HepG2 (cell line): Measurements from ENCODE around the gene MILR1. TPM values are rescaled to one million over a fixed set of nuclear protein-coding genes. Genes with fewer than 3 reads are reported as not detected.

Source experiments
- DNMT3B ChIP-seq: conservative IDR thresholded peaks from 2 replicates; pipeline ENCODE4 v1.6.1; 2016; ENCODE audit warnings: missing biosample characterization, control low read depth
- GZF1 ChIP-seq: sonication (generic); formaldehyde crosslinking; IDR thresholded peaks from 2 replicates; pipeline ENCODE4 v1.5.1; 2020; ENCODE audit warnings: mild to moderate bottlenecking, missing genetic modification reagents
- HDAC2 ChIP-seq: sonication (generic); formaldehyde crosslinking; IDR thresholded peaks from 2 replicates; pipeline ENCODE4 v1.4.0; 2020; ENCODE audit warnings: missing genetic modification reagents
- HMG20A ChIP-seq: IDR thresholded peaks from 2 replicates; pipeline ENCODE4 v1.6.1; 2016; ENCODE audit warnings: borderline replicate concordance
- HMGA1 ChIP-seq: sonication (generic); formaldehyde crosslinking; conservative IDR thresholded peaks from 2 replicates; pipeline ENCODE4 v1.4.0; 2020; ENCODE audit warnings: missing genetic modification reagents
- IKZF1 ChIP-seq: fragments of 450-650 bp; IDR thresholded peaks from 2 replicates; pipeline ENCODE4 v1.7.1; 2016
- JUNB ChIP-seq: sonication (generic); formaldehyde crosslinking; IDR thresholded peaks from 2 replicates; pipeline ENCODE4 v1.8.0; 2022; ENCODE audit warnings: missing genetic modification reagents, mild to moderate bottlenecking, borderline replicate concordance
- MBNL3 ChIP-seq: fragments of 250-450 bp; sonication (Bioruptor Pico); conservative IDR thresholded peaks from 2 replicates; pipeline ENCODE4 v1.8.0; 2022; ENCODE audit warnings: mild to moderate bottlenecking, inconsistent platforms
- PHB2 ChIP-seq: fragments of 450-650 bp; IDR thresholded peaks from 2 replicates; pipeline ENCODE4 v1.6.1; 2018; ENCODE audit not compliant: partially characterized antibody
- RELA ChIP-seq: sonication (generic); formaldehyde crosslinking; IDR thresholded peaks from 2 replicates; pipeline ENCODE4 v1.4.0; 2020; ENCODE audit warnings: missing genetic modification reagents
- SMAD9 ChIP-seq: sonication (generic); formaldehyde crosslinking; IDR thresholded peaks from 2 replicates; pipeline ENCODE4 v1.5.1; 2020; ENCODE audit warnings: mild to moderate bottlenecking, missing genetic modification reagents
- THAP7 ChIP-seq: sonication (generic); formaldehyde crosslinking; IDR thresholded peaks from 2 replicates; pipeline ENCODE4 v1.8.1; 2023; ENCODE audit warnings: mild to moderate bottlenecking, missing genetic modification reagents
- THAP8 ChIP-seq: sonication (generic); formaldehyde crosslinking; IDR thresholded peaks from 2 replicates; pipeline ENCODE4 v1.5.1; 2020; ENCODE audit warnings: missing genetic modification reagents, mild to moderate bottlenecking, borderline replicate concordance
- ZBTB46 ChIP-seq: sonication (generic); formaldehyde crosslinking; IDR thresholded peaks from 2 replicates; pipeline ENCODE4 v1.4.0; 2020; ENCODE audit warnings: mild to moderate bottlenecking, missing genetic modification reagents, borderline replicate concordance
- ZNF142 ChIP-seq: sonication (generic); formaldehyde crosslinking; IDR thresholded peaks from 2 replicates; pipeline ENCODE4 v1.4.0; 2020; ENCODE audit warnings: missing genetic modification reagents
- ZNF567 ChIP-seq: sonication (generic); formaldehyde crosslinking; IDR thresholded peaks from 2 replicates; pipeline ENCODE4 v1.8.1; 2023; ENCODE audit warnings: mild to moderate bottlenecking, missing genetic modification reagents, borderline replicate concordance
- ZNF569 ChIP-seq: sonication (generic); formaldehyde crosslinking; IDR thresholded peaks from 2 replicates; pipeline ENCODE4 v1.5.0; 2020; ENCODE audit warnings: mild to moderate bottlenecking, missing genetic modification reagents, moderate library complexity, borderline replicate concordance
- ZNF605 ChIP-seq: sonication (generic); formaldehyde crosslinking; IDR thresholded peaks from 2 replicates; pipeline ENCODE4 v1.8.0; 2022; ENCODE audit warnings: mild to moderate bottlenecking, missing genetic modification reagents
- ZNF83 ChIP-seq: sonication (generic); formaldehyde crosslinking; IDR thresholded peaks from 2 replicates; pipeline ENCODE4 v1.4.0; 2020; ENCODE audit warnings: missing genetic modification reagents, mild to moderate bottlenecking, borderline replicate concordance
- ZSCAN31 ChIP-seq: sonication (generic); formaldehyde crosslinking; IDR thresholded peaks from 2 replicates; pipeline ENCODE4 v1.5.0; 2020; ENCODE audit warnings: low read depth, mild to moderate bottlenecking, missing genetic modification reagents
- polyA plus RNA-seq, 8 experiments: library from polyadenylated mRNA; depleted of rRNA in 3 of 8; stranded (reverse) in 7 of 8; unstranded in 1 of 8; fragments of >200 nt; fragmentation: Illumina TruSeq in 4 of 8; extraction: Trizol in 4 of 8; gene quantifications; 2 replicates each; pipeline versions ENCODE4 v1.2.1 to v1.2.3, GENCODE V29; 2011 to 2016; ENCODE audit warnings: low read depth in 4 of 8, missing spikeins in 1 of 8, mixed read lengths in 1 of 8; ENCODE audit not compliant: insufficient read depth in 1 of 8
- total RNA-seq, 5 experiments: library from RNA; depleted of rRNA; stranded (reverse); fragments of >200 nt; fragmentation: Illumina TruSeq; extraction: Trizol; gene quantifications; 2 replicates each; pipeline ENCODE4 v1.2.3, GENCODE V29; 2016; ENCODE audit warnings: low read depth in 1 of 5

The MILR1 gene
- total and polyA plus RNA-seq, 2 of the 13 experiments (the other 11 are each of a cell fraction or from before 2014, with no cell fraction given): 0.27 to 1.7 TPM

- no peak for TF ChIP-seq PHB2
- no peak for TF ChIP-seq THAP7 (CRISPR knock-in tag)
- no peak; the same call in 1 of the 2 replicates for TF ChIP-seq ZNF142
- TF ChIP-seq ZBTB46 (CRISPR knock-in tag): 0 out of 2 replicates have a peak, but pooled peaks have one; percentile 55
- TF ChIP-seq ZSCAN31 (CRISPR knock-in tag): peak; percentile 62; the same call in 1 of the 2 replicates
- TF ChIP-seq DNMT3B (CRISPR knock-in tag): no peak
- TF ChIP-seq ZNF83: peak; percentile 97; the same call in 1 of the 2 replicates
- TF ChIP-seq THAP8 (CRISPR knock-in tag): peak; percentile 87; the same call in 1 of the 2 replicates
- peak; percentile 66; the same call in 1 of the 2 replicates for TF ChIP-seq JUNB (CRISPR knock-in tag)
- no peak for TF ChIP-seq MBNL3 (CRISPR knock-in tag)
- TF ChIP-seq HMG20A: peak; percentile 33; the same call in 1 of the 2 replicates
- TF ChIP-seq SMAD9 (CRISPR knock-in tag): peak; percentile 81; the same call in 1 of the 2 replicates
- TF ChIP-seq RELA: no peak; the same call in 1 of the 2 replicates
- TF ChIP-seq ZNF605 (CRISPR knock-in tag): peak; percentile 74
- no peak; the same call in 1 of the 2 replicates for TF ChIP-seq ZNF569 (CRISPR knock-in tag)
- TF ChIP-seq GZF1: peak; percentile 91
- peak; percentile 76 for TF ChIP-seq HDAC2 (CRISPR knock-in tag)
- no peak for TF ChIP-seq HMGA1 (CRISPR knock-in tag)
- TF ChIP-seq ZNF567 (CRISPR knock-in tag): peak; percentile 81
- no peak for TF ChIP-seq IKZF1
Measured at GRCh38 chr17:64496786-64497564, 48.1 kb downstream of the MILR1 start, which contains the start of gene POLG2 (continued).
